RWPE2 (cell line): ENCODE results near the gene OAF.

Experiments
- ATAC-seq: fragments of 200-7000 bp; cut with Tn5 transposase; 3 replicates; pipeline ENCODE4 v1.9.1; 2021; ENCODE audit warnings: low read depth
- DNase-seq: peaks from one replicate; pipeline ENCODE4 v3.0.0-alpha.2; 2020; ENCODE audit warnings: low spot score
- H3K27ac ChIP-seq: fragments of 450-650 bp; 2 replicates; pipeline ENCODE4 v1.5.1; 2017; ENCODE audit warnings: mild to moderate bottlenecking; ENCODE audit not compliant: poor library complexity, severe bottlenecking
- H3K27me3 ChIP-seq: fragments of 250-450 bp; sonication (Bioruptor Pico); 2 replicates; pipeline ENCODE4 v1.5.1; 2021; ENCODE audit warnings: mild to moderate bottlenecking, moderate library complexity; ENCODE audit not compliant: insufficient read depth, poor library complexity, severe bottlenecking
- H3K36me3 ChIP-seq: fragments of 250-450 bp; sonication (Bioruptor Pico); 2 replicates; pipeline ENCODE4 v1.5.1; 2020; ENCODE audit warnings: low read depth, mild to moderate bottlenecking, moderate library complexity
- H3K4me1 ChIP-seq: fragments of 250-450 bp; sonication (Bioruptor Pico); 2 replicates; pipeline ENCODE4 v1.5.1; 2021; ENCODE audit warnings: mild to moderate bottlenecking, moderate library complexity; ENCODE audit not compliant: insufficient read depth, poor library complexity, severe bottlenecking
- H3K4me3 ChIP-seq: fragments of 250-450 bp; sonication (Bioruptor Pico); 2 replicates; pipeline ENCODE4 v1.5.1; 2021; ENCODE audit warnings: mild to moderate bottlenecking, moderate library complexity; ENCODE audit not compliant: severe bottlenecking
- H3K9me3 ChIP-seq: fragments of 250-450 bp; sonication (Bioruptor Pico); 2 replicates; pipeline ENCODE4 v1.5.1; 2021; ENCODE audit warnings: mild to moderate bottlenecking, moderate library complexity; ENCODE audit not compliant: severe bottlenecking
- CTCF ChIP-seq: fragments of 450-650 bp; IDR thresholded peaks from one replicate; pipeline ENCODE4 v1.5.1; 2017; ENCODE audit warnings: mild to moderate bottlenecking, moderate library complexity; ENCODE audit not compliant: poor library complexity, severe bottlenecking

Gene OAF

GRCh38 chr11:120238968-120239620 lies 28.3 kb downstream of the OAF start:
- Histone ChIP-seq H3K36me3 (no peaks in the 10 kb centered on the region), H3K27ac (no peak overlapping the region), H3K4me1 (peaks cover 10% of the 10 kb centered on the region), H3K4me3 (no peak overlapping the region), H3K9me3 (no peaks in the 10 kb centered on the region), H3K27me3 (peaks cover 7% of the 10 kb centered on the region)
- TF ChIP-seq CTCF, result no peak
- DNase-seq, result no peak
- ATAC-seq, result no peak

DNA sequence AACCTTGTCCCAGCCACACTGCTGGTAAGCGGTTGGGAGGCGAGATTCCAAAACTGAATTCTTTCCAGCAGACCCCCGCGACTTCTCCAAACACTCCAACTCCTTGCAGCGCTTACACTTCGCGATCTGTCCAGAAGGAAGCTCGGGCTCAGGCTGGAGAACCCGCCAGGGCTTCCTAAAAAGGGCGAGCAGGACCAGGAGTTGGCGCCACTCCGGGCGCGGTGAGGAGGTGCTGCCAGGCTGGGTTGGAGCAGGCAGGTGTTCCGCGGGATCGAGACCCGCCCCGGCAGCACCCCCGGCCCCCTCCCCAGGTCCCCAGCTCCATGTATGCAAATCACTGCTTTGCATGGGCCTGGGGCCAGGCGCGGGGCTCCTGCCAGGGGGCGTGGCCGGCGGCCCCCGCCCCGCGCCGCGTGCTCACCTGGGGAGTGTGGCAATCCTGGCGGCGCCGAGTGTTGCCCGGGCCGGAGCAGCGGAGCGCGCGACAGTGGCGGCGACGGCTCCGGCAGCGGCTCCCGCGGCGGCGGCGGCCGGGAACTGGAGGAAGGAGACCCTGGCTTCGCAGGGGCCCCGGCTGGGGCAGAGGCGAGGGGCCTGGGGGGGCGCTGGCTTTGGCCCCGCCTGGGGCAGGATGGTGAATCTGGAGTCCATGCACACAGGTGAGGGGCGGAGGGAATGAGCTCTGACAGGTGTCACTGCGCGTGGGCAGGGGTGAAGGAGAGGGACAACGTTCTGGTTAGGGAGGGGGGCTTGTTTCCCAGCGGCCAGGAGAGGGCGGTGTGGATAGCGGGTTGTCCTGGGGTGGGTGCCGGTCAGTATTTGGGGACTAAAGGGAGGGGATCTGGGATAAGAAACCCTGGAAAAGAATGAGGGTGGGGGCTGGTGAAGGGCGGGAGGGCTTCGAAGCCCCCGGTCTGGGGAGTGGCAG lies 29.1 kb downstream of the OAF start, which contains the start of gene POU2F3:
Gene POU2F3 (plus strand): TSS at position 428 of the 928 bp plus-strand sequence. CDS start 204 bp downstream, at position 632.
- ATAC-seq (peak; percentile 7; the same call in 1 of the 3 replicates), DNase-seq (no peak)
- TF ChIP-seq CTCF, result no peak
- H3K4me3 ChIP-seq, result no peak within 1 kb of the TSS
- no peak within 1 kb of the TSS for H3K27ac ChIP-seq
- no peaks in the 10 kb centered on the region for H3K9me3 ChIP-seq
- peaks cover 10% of the 10 kb centered on the region for H3K4me1 ChIP-seq
- H3K36me3 ChIP-seq, result no peaks in the 10 kb centered on the region
- H3K27me3 ChIP-seq, result peaks cover 7% of the 10 kb centered on the region

DNA sequence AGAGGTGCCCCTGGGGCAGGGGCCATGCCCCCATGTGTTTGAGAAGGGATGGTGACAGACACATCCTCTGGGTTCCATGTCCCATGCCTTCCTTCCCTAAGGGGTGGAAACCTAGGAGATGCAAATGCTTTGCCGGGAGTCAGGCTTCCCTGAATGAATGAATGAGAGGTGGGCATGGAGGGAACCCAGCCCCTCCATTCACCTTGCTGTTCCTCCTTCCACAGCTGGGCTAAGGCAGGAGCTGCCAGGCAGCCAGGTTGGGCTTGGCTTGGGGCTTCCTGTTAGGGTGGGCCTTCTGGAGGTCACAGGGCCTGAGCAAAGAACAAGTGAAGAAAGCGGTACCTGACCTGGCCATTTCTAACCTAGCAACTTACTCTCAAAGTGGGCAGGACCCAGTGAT lies 30.0 kb downstream of the OAF start:
- TF ChIP-seq CTCF, result no peak
- DNase-seq (no peak), ATAC-seq (no peak)
- Histone ChIP-seq H3K36me3 (no peaks in the 10 kb centered on the region), H3K27ac (no peak overlapping the region), H3K4me3 (no peak overlapping the region), H3K27me3 (peaks cover 7% of the 10 kb centered on the region), H3K9me3 (no peaks in the 10 kb centered on the region), H3K4me1 (peaks cover 2% of the 10 kb centered on the region)

DNA sequence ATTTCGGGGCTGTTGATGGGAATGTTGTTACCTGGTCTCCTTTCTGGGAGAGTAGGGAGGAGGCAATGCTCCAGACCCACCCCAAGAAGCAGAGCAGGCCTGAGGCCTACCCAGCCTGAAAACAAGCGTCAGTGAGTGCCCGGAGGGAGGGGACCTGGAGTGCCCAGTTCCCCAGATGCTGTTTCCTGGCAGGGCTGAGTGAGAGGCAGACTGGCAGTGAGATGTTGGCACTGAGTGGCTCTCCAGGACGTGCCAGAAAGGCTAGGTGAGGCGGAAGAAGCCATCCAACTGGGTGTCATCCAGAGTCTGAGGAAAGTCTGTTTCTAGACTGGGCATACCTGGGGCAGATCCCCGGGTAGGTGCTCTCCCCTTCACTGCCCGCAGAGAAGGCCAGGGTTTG lies 30.4 kb downstream of the OAF start:
- H3K27me3 ChIP-seq, result peaks cover 7% of the 10 kb centered on the region
- no peak for ATAC-seq
- TF ChIP-seq CTCF, result no peak
- DNase-seq, result no peak
- no peaks in the 10 kb centered on the region for H3K36me3 ChIP-seq
- H3K27ac ChIP-seq, result no peak overlapping the region
- no peak overlapping the region for H3K4me3 ChIP-seq
- H3K4me1 ChIP-seq, result no peaks in the 10 kb centered on the region
- no peaks in the 10 kb centered on the region for H3K9me3 ChIP-seq
